Lower leg skin (tissue), 4 donors: ENCODE measurements around the gene LRRC36. TPM values are rescaled to one million over a fixed set of nuclear protein-coding genes. Genes with fewer than 3 reads are reported as not detected.

Experiments used
- DNase-seq, 2 donors: peaks; one replicate each; pipeline ENCODE4 v3.0.0-alpha.2; 2019; ENCODE audit warnings: low spot score in 2 of 2
- H3K4me3 ChIP-seq: fragments of 200-600 bp; sonication (generic); 2 replicates; pipeline ENCODE4 v1.5.1; 2017; ENCODE audit warnings: mild to moderate bottlenecking, low read depth; ENCODE audit not compliant: poor library complexity, severe bottlenecking
- POLR2A ChIP-seq, 2 donors: fragments of 450-650 bp; IDR thresholded peaks; one replicate each; pipeline ENCODE4 v1.6.1; 2016 to 2017; ENCODE audit warnings: antibody characterized with exemption in 2 of 2, mild to moderate bottlenecking in 1 of 2, moderate library complexity in 1 of 2
- WGBS, 2 donors: methylation state at CpG; one replicate each; pipeline ENCODE4 v1.1.5; 2018; 5-methylcytosine and 5-hydroxymethylcytosine counted together
- intact Hi-C: fragments of 100-400 bp; cut with DNase I; formaldehyde crosslinking; loops from one replicate; pipeline ENCODE4 v1.15.0; 2023; ENCODE audit warnings: low total_unique reads
- total RNA-seq, 4 donors: library from RNA; depleted of rRNA; stranded (reverse); fragments of >200 nt; gene quantifications; one replicate each; pipeline ENCODE4 v1.1.0, GENCODE V29; 2016
- TF ChIP-seq, protein P1 (sequence below), 3 donors: fragments of 450-650 bp; IDR thresholded peaks; one replicate each; pipeline ENCODE4 v1.5.1; 2016; ENCODE audit warnings: antibody characterized with exemption in 3 of 3, mild to moderate bottlenecking in 3 of 3, moderate library complexity in 2 of 3

LRRC36 gene
- total RNA-seq, 4 donors from 2014 or later: 0.26 to 0.64 TPM; not detected in 2

DNA sequence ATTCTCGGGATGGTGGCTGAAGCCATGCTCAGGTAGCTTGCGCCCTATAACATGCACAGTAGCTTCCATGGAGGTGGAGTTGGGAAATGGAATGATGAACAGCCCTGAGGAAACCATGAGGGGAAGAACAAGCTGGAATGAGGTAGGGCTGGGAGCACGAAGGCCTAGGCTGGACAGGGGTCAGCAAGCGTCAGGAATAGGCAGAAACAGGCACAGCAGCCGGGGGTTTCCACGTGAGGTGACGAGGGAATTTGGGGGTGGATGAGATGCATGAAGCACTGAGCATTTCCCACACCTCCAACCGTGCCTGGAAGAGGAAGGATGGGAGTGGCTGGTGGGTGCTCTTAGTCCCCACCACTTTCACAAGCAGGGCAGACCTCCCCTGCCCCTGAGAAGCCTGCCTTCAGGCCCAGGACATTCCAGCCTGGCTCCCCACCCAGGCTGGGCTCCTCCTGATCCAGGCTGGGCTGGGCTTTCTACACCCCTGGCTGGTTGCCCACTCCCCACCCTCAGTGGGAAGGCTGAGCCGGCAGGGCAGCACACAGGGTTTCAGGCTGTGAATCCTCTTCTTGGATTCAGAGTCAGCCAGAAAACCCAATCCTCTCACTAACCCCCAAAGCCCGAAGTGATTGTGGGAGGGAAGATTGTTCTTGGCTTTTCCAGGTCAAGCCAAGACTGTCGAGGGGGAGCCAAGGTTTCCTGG lies 25.4 kb upstream of the LRRC36 start:
- peak; percentile 43 to 92 for DNase-seq
- no peak overlapping the region for H3K4me3 ChIP-seq
- TF ChIP-seq POLR2A (IDR thresholded peaks at IDR 0.05): no peak
- TF ChIP-seq, protein P1, sequence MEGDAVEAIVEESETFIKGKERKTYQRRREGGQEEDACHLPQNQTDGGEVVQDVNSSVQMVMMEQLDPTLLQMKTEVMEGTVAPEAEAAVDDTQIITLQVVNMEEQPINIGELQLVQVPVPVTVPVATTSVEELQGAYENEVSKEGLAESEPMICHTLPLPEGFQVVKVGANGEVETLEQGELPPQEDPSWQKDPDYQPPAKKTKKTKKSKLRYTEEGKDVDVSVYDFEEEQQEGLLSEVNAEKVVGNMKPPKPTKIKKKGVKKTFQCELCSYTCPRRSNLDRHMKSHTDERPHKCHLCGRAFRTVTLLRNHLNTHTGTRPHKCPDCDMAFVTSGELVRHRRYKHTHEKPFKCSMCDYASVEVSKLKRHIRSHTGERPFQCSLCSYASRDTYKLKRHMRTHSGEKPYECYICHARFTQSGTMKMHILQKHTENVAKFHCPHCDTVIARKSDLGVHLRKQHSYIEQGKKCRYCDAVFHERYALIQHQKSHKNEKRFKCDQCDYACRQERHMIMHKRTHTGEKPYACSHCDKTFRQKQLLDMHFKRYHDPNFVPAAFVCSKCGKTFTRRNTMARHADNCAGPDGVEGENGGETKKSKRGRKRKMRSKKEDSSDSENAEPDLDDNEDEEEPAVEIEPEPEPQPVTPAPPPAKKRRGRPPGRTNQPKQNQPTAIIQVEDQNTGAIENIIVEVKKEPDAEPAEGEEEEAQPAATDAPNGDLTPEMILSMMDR (IDR thresholded peaks at IDR 0.05): no peak
- WGBS, 2 donors: 58 to 59% methylated on average over 11 of the region's 11 CpGs
- intact Hi-C loops: no loop called here

DNA sequence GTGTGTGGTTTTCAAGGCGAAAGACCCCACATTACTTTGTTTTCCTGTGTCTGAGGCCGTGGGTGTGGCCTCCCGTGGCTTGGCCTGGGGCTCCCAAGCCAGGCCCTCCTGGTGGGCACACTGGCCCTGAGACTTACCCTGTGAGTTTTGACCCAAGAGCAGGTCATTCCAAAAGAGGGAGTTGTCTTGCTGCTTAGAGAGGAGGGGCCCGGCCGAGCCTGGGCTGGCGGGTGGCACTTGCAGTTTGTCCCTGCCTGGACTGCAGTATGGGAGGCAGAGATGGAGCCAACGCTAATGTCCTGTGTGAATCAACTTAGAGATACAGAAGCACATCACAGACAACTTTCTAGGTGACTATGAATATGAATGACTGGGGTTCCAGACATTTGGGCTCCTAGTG lies 24.5 kb upstream of the LRRC36 start:
- H3K4me3 ChIP-seq: no peak overlapping the region
- whole genome bisulfite sequencing, 2 donors: 51 to 59% methylated on average over 7 of the region's 7 CpGs
- peak in 1 of 2 donors; percentile 80 for DNase-seq
- intact Hi-C loops: no loop called here
- TF ChIP-seq POLR2A (IDR thresholded peaks at IDR 0.05): no peak
- TF ChIP-seq, protein P1 (IDR thresholded peaks at IDR 0.05): no peak

DNA sequence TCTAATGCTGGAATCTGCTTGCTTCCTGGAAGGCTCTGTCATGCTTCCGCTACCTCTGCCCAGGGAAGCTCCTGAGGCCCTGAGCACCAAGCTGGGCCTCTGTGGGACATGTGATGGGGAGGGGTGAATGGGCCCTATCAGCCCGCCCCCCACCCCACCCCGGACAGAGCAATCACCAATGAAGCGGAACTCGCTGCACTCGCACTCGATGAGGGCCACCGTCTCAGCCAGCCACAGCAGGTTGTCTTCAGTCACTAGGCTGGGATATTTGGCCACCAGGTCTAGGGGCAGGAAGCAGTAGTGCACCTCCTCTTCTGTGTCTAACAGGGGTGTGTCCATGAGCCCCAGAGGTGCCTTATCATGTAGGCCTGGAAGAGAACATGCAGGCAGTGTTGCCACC lies 23.6 kb upstream of the LRRC36 start:
- 90 to 91% methylated on average over 7 to 8 of the region's 8 CpGs for WGBS, 2 donors
- TF ChIP-seq, protein P1 (IDR thresholded peaks at IDR 0.05): no peak
- no peak for TF ChIP-seq POLR2A (IDR thresholded peaks at IDR 0.05)
- peak in 1 of 2 donors; percentile 40 for DNase-seq
- no peak overlapping the region for H3K4me3 ChIP-seq
- intact Hi-C loops: no loop called here

DNA sequence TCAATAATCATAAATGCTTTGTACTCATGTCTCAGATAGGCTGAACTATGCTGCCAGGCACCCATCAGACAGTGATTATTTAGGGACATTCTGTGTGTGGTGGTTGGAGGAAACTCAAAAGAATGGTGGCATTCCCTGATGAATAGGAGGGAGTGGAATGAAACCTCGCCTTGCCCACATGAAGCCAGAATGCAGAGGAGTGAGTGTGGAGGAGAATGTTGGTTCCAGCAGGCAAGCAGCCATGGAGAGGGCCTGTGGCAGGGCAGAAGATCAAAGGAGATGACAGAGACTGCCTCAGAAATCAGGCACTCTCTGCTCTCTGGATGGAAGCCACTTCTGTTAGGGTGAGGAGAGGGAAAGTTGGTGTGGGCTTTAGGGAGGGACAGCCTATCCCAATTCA lies 22.6 kb upstream of the LRRC36 start:
- TF ChIP-seq POLR2A (IDR thresholded peaks at IDR 0.05): no peak
- TF ChIP-seq, protein P1 (IDR thresholded peaks at IDR 0.05): no peak
- no peak overlapping the region for H3K4me3 ChIP-seq
- 33 to 59% methylated on average over 1 of the region's 1 CpG for WGBS, 2 donors
- intact Hi-C loops: no loop called here
- peak in 1 of 2 donors; percentile 29 for DNase-seq

DNA sequence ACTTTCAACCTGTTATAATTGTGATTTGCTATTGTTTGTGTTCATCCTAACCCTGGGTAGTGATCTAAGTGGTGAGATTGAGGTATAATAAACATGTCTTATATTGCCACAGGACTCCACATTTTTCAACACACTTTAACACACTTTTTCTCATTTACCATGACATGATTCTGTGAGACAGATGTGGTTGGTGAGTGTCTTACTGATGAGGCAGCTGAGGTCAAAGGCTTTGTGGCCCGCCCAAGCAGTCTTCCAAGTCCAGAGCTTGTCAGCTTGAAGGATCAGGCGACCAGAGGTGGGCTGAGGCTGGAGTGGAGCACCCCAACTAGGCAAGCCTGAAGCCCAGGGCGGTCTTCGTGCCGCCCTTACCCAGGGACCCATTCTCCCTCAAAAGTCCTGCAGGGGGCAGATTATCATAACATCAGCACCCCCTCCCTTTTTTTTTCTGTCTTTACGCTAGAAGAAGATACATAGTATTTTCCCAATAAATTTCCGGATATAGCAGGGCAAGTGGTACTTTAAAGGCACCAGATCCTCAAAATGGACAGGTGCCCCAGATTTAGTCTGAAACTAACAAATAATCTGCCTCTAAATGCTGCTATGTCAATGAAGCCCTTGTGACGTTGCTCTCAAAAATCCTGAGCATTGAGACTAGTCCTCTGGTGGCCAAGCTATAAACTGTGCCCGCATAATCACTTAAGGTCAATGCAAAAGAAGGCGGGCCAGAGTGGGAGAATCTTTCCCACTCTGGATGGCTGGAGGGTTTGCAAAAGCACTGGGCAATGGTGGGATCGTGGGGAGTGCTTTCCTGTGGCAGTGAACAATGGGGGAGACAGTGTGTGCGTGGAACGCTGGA lies 21.2 kb upstream of the LRRC36 start:
- peak in 1 of 2 donors; percentile 83 for DNase-seq
- intact Hi-C loops: no loop called here
- WGBS, 2 donors: 87 to 89% methylated on average over 13 of the region's 13 CpGs

DNA sequence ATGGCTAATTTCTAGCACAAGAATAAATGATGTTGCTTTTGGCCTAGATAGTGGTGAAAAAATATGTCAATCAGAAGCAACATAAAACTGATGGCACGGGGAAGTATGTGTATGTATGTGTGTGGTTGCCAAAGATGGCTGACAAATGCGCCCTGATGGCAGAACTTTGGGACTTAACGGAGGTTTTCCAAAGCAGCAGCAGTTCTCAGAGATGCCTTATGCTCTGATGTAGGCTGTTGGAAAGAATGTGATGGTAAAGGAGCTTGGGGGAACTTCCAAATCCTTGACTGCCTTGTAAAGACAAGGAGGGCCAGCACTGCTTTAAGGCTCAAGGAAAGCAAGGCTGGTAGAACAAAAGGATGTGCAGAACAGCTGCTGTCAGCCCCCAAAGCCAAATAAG lies 16.1 kb upstream of the LRRC36 start:
- intact Hi-C loops: no loop called here

More for the DNA sequence above, 21.2 kb upstream of the LRRC36 start:
- H3K4me3 ChIP-seq: no peak overlapping the region
- no peak for TF ChIP-seq POLR2A (IDR thresholded peaks at IDR 0.05)

More for the DNA sequence above, 16.1 kb upstream of the LRRC36 start:
- TF ChIP-seq, protein P1 (IDR thresholded peaks at IDR 0.05): no peak
- TF ChIP-seq POLR2A (IDR thresholded peaks at IDR 0.05): no peak
- WGBS, 2 donors: 91% methylated on average over 3 of the region's 3 CpGs
- no peak overlapping the region for H3K4me3 ChIP-seq
- no peak for DNase-seq
